AG04449 (cell line): ENCODE results near the gene MPZL2.

Experiments
- CTCF ChIA-PET: fragments of 350-600 bp; formaldehyde crosslinking; extraction: SDS; loops from one replicate; lab custom pipeline; 2021; ENCODE audit warnings: antibody characterized with exemption; lab: Yijun Ruan, JAX
- POLR2A ChIA-PET: fragments of 400-600, 350-600 bp; formaldehyde crosslinking; extraction: SDS; loops from one replicate; lab custom pipeline; 2020; ENCODE audit warnings: antibody characterized with exemption, inconsistent platforms; lab: Yijun Ruan, JAX
- DNase-seq: peaks from one replicate; pipeline ENCODE4 v3.0.0-alpha.2; 2010; ENCODE audit warnings: low read depth, low spot score
- H3K4me3 ChIP-seq: 2 replicates; pipeline ENCODE4 v1.5.1; 2011; ENCODE audit warnings: low read depth, mild to moderate bottlenecking, control low read depth, low read length
- TF ChIP-seq, protein P1 (sequence below): IDR thresholded peaks from one replicate; pipeline ENCODE4 v1.5.1; 2011; ENCODE audit warnings: mild to moderate bottlenecking, moderate library complexity, low read length, control low read depth, inconsistent platforms; ENCODE audit not compliant: insufficient read depth; ENCODE audit errors: missing control alignments

MPZL2 gene

DNA sequence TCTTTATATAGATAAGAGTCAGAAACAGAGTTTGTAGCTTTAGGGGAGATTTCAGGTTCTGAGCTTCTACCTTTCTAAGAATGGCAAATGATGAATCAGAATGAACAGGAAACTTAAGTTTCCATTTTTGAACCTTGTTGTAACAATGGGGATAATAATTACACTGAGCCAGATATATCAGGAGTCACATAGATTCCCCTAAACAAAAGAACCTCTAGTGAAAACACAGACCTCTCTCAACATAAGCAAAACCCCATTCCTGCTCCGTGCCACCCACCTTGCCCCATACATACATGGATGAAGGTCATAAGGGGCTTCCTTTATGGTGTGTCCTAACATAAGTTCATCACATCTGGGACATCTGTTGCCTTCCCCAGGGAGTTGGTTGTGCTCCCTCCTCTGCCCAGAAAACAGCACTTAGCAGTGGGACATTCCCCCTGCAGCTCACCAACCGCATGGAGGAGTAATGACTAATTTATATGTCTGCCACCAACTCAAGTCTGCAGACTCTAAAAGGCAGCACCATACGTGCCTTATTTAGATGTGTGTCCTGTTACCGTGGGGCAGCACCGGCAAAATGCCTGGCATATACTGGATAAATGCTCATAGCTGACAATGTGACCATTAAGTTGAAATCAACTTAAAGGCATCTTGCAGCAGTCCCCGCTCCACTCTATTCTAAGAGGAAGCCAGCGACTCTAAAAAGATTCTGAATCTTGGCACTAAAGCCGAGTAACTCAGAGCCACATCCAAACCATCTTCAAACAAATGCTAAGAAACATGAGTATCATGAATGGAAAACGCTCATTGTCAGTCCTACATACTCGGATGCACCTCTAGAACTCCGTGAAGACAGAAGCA is 47.2 kb downstream of the MPZL2 start:
- H3K4me3 ChIP-seq: no peak overlapping the region
- TF ChIP-seq, protein P1, sequence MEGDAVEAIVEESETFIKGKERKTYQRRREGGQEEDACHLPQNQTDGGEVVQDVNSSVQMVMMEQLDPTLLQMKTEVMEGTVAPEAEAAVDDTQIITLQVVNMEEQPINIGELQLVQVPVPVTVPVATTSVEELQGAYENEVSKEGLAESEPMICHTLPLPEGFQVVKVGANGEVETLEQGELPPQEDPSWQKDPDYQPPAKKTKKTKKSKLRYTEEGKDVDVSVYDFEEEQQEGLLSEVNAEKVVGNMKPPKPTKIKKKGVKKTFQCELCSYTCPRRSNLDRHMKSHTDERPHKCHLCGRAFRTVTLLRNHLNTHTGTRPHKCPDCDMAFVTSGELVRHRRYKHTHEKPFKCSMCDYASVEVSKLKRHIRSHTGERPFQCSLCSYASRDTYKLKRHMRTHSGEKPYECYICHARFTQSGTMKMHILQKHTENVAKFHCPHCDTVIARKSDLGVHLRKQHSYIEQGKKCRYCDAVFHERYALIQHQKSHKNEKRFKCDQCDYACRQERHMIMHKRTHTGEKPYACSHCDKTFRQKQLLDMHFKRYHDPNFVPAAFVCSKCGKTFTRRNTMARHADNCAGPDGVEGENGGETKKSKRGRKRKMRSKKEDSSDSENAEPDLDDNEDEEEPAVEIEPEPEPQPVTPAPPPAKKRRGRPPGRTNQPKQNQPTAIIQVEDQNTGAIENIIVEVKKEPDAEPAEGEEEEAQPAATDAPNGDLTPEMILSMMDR: no peak
- ChIA-PET CTCF (interaction anchor here (9.6 kb wide), 1 partner anchor 18 kb away, joined by 46 read pairs; no protein-coding TSS in a partner anchor), POLR2A (no interaction called here)
- DNase-seq: no peak

DNA sequence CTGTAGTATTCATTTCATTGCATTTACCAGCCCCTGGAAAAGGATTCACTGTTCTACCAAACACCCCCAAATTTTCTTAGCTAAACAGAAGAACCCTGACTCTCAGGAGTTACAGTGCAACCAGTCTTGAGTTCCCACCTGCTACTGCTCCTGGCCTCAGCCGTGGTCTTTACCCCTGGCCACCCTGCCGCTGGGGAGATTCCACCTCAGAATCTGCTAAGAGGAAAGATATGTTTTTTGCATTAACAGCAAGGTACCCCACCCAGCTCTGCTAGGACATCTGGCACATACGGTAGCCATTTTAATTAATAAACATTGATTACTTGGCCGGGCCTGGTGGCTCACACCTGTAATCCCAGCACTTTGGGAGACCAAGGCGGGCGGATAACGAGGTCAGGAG is 48.3 kb downstream of the MPZL2 start:
- no peak overlapping the region for H3K4me3 ChIP-seq
- TF ChIP-seq, protein P1: no peak
- no peak for DNase-seq
- ChIA-PET POLR2A (no interaction called here), CTCF (interaction anchor here (1.4 to 9.6 kb wide), 2 partner anchors 17 to 137 kb away, joined by 4 to 46 read pairs; no protein-coding TSS in a partner anchor)

DNA sequence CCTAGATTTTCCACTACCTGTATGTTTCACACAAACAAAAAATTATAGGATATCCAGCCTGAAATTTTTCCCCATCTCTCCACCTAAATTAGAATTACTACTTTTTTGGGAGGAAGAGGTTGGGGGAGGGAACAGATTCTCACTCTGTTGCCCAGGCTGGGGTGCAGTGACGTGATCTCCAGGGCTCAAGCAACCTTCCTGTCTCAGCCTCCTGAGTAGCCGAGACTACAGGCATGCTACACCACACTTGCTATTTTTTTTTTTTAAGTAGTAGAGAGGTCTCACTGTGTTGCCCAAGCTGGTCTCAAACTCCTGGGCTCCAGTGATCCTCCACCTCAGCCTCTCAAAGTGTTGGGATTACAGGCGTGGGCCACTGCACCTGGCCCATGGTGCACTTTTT is 48.8 kb downstream of the MPZL2 start:
- ChIA-PET POLR2A (no interaction called here), CTCF (interaction anchor here (1.4 to 9.6 kb wide), 2 partner anchors 16 to 138 kb away, joined by 4 to 46 read pairs; no protein-coding TSS in a partner anchor)
- TF ChIP-seq, protein P1: no peak
- DNase-seq: no peak
- H3K4me3 ChIP-seq: no peak overlapping the region

DNA sequence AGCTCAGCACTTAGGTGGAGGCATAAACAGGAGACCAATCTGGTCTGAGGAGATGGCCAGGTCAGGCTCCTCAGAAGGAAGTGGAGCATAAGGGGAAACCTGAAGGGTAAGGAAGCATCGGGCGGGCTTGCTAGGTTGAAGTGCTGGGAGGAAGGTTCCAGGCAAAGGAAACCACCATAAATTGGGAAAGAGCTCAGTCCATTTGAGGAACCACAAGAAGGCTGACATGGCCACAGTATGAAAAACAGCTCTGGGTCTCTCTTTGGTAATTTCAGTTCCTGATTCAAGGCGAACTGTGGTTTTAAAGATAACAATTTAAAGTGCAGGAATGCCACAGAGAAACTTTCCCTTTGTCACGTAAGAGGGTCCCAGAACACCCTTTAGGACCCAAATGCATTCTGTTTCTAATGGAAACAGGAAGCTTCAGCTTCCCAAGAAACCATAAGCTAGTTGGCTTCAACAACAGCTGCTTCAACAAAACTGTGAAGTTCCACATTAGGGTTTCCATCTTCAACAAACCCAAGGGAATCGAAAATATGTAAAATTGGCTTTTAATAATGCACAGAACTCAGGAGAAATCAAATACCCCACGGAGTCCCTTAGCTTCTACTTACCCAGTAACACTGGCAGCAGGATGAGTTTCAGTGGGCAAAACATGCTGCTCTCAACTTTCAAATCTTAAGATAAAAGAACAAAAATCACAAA is 49.7 kb downstream of the MPZL2 start:
- ChIA-PET POLR2A (no interaction called here), CTCF (interaction anchor here (1.4 to 9.6 kb wide), 2 partner anchors 16 to 139 kb away, joined by 4 to 46 read pairs; no protein-coding TSS in a partner anchor)
- no peak overlapping the region for H3K4me3 ChIP-seq
- TF ChIP-seq, protein P1: no peak
- DNase-seq: no peak

DNA sequence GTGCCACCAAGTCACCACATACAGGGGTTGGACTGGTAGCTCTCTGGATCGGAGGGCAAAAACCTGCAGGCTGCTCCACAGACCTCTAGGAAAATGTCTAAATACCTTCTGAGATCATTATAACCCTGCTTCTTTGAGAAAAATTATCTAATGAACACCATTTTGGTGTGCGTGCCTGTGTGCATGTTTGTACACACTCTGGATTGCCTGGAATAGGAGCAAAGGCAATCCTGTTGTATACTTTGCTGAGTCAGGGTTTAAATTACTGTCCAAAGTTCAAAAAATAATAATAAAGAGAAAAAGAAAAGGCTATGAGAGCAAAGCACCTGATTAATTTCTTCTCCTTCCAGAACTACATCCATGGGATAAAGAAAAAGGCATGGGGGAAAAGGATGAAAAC is 50.3 kb downstream of the MPZL2 start:
- H3K4me3 ChIP-seq: no peak overlapping the region
- ChIA-PET POLR2A (no interaction called here), CTCF (interaction anchor here (9.6 kb wide), 1 partner anchor 15 kb away, joined by 46 read pairs; no protein-coding TSS in a partner anchor)
- DNase-seq: no peak
- TF ChIP-seq, protein P1: no peak

DNA sequence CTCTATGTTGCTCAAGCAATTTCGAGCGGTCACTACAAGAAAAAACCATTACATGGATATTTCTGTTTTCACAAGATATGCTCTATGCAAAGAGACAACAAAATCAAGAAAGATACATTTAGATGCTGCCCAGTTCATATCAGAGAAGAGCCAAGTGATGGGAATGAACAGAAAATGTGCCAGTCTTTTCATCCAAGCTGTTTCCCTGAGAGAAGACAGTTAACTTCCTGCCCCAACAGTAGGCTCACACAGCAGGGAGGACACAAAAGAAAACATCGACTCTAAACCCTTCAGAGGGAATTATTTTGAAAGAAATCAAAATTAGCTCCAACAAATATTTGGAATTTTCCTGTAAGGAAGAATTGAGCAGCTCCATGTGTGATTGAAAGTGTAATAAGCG is 50.9 kb downstream of the MPZL2 start:
- POLR2A ChIA-PET: no interaction called here
- CTCF ChIA-PET: interaction anchor here (9.6 kb wide), 1 partner anchor 14 kb away, joined by 46 read pairs; no protein-coding TSS in a partner anchor
- no peak overlapping the region for H3K4me3 ChIP-seq
- TF ChIP-seq, protein P1: no peak
- DNase-seq: no peak
